IMR-90 (cell line): Measurements from ENCODE around the gene ZNF574. TPM values are rescaled to one million over a fixed set of nuclear protein-coding genes. Genes with fewer than 3 reads are reported as not detected.

ENCODE experiments used
- ATAC-seq: fragments of 200-7000 bp; cut with Tn5 transposase; 2 replicates; pipeline ENCODE4 v1.9.1; 2020; ENCODE audit warnings: low read depth, mild to moderate bottlenecking, moderate library complexity
- BruUV-seq: library from RNA; stranded (reverse); fragments of 400-500 nt; replicated peaks from 2 replicates; lab custom pipeline; 2021; lab: Mats Ljungman, UMichigan
- CTCF ChIA-PET: fragments of 300-600 bp; formaldehyde crosslinking; extraction: SDS; loops from one replicate; lab custom pipeline; 2021; ENCODE audit warnings: antibody characterized with exemption; lab: Yijun Ruan, JAX
- POLR2A ChIA-PET: fragments of 300-600 bp; sonication (Branson Sonifier 250); formaldehyde crosslinking; loops from one replicate; lab custom pipeline; 2022; ENCODE audit warnings: antibody characterized with exemption; ENCODE audit not compliant: unreplicated experiment; lab: Charles Lee
- DNase-seq: peaks from one replicate; pipeline ENCODE4 v3.0.0; 2013
- H2AFZ ChIP-seq: replicated peaks from 2 replicates; pipeline ENCODE3; 2013; ENCODE audit warnings: low read length, mild to moderate bottlenecking; ENCODE audit not compliant: poor library complexity
- H2AK5ac ChIP-seq: 2 replicates; pipeline ENCODE4 v1.6.1; 2013; ENCODE audit warnings: low read depth, low read length, inconsistent platforms
- H2AK9ac ChIP-seq: replicated peaks from 2 replicates; pipeline ENCODE3; 2013; ENCODE audit warnings: mild to moderate bottlenecking, low read depth, low read length, moderate library complexity; ENCODE audit not compliant: poor library complexity
- H2BK120ac ChIP-seq: 2 replicates; pipeline ENCODE4 v1.6.1; 2013; ENCODE audit warnings: low read depth, low read length, inconsistent platforms
- H2BK15ac ChIP-seq: 3 replicates; pipeline ENCODE4 v1.6.1; 2013; ENCODE audit warnings: low read depth, low read length, inconsistent platforms
- H2BK20ac ChIP-seq: 2 replicates; pipeline ENCODE4 v1.6.1; 2013; ENCODE audit warnings: low read depth, mild to moderate bottlenecking, inconsistent platforms, low read length, moderate library complexity
- H2BK5ac ChIP-seq: 2 replicates; pipeline ENCODE4 v1.6.1; 2013; ENCODE audit warnings: mild to moderate bottlenecking, low read depth, low read length, inconsistent platforms; ENCODE audit not compliant: poor library complexity, severe bottlenecking
- H3K14ac ChIP-seq: replicated peaks from 2 replicates; pipeline ENCODE4 v1.6.1; 2013; ENCODE audit warnings: low read depth, low read length, inconsistent platforms
- H3K18ac ChIP-seq: 2 replicates; pipeline ENCODE4 v1.6.1; 2013; ENCODE audit warnings: low read depth, low read length, control low read depth
- H3K23ac ChIP-seq: 2 replicates; pipeline ENCODE4 v1.6.1; 2013; ENCODE audit warnings: low read depth, low read length, inconsistent platforms
- H3K27ac ChIP-seq: 2 replicates; pipeline ENCODE4 v1.5.1; 2013; ENCODE audit warnings: mild to moderate bottlenecking, control low read depth, low read length; ENCODE audit not compliant: insufficient read depth
- H3K27me3 ChIP-seq: 2 replicates; pipeline ENCODE4 v1.6.1; 2013; ENCODE audit warnings: low read length; ENCODE audit not compliant: control insufficient read depth, insufficient read depth
- H3K36me3 ChIP-seq: 2 replicates; pipeline ENCODE4 v1.6.1; 2013; ENCODE audit warnings: low read length, mixed read lengths; ENCODE audit not compliant: control insufficient read depth, insufficient read depth
- H3K4ac ChIP-seq: 2 replicates; pipeline ENCODE4 v1.6.1; 2013; ENCODE audit warnings: low read depth, low read length, inconsistent platforms
- H3K4me1 ChIP-seq: 2 replicates; pipeline ENCODE4 v1.6.1; 2013; ENCODE audit warnings: low read length, mixed read lengths; ENCODE audit not compliant: control insufficient read depth, insufficient read depth
- H3K4me2 ChIP-seq: 2 replicates; pipeline ENCODE4 v1.6.1; 2013; ENCODE audit warnings: low read depth, mild to moderate bottlenecking, control low read depth, low read length, moderate library complexity
- H3K4me3 ChIP-seq: 2 replicates; pipeline ENCODE4 v1.5.1; 2013; ENCODE audit warnings: low read depth, mild to moderate bottlenecking, control low read depth, low read length, moderate library complexity; ENCODE audit not compliant: insufficient read depth
- H3K56ac ChIP-seq: 2 replicates; pipeline ENCODE4 v1.6.1; 2013; ENCODE audit warnings: low read length, inconsistent platforms; ENCODE audit not compliant: insufficient read depth; ENCODE audit errors: extremely low read depth
- H3K79me1 ChIP-seq, 2 experiments: 2 replicates each; pipeline ENCODE4 v1.6.1; 2013; ENCODE audit warnings: low read length in 2 of 2, inconsistent platforms in 1 of 2, low read depth in 1 of 2
- H3K9ac ChIP-seq: 2 replicates; pipeline ENCODE4 v1.6.1; 2013; ENCODE audit warnings: low read depth, low read length, control low read depth
- H3K9me1 ChIP-seq: 2 replicates; pipeline ENCODE4 v1.6.1; 2013; ENCODE audit warnings: low read length, inconsistent platforms; ENCODE audit not compliant: insufficient read depth
- H3K9me3 ChIP-seq: 2 replicates; pipeline ENCODE4 v1.6.1; 2013; ENCODE audit warnings: low read length; ENCODE audit not compliant: control insufficient read depth, insufficient read depth
- H4K20me1 ChIP-seq: 2 replicates; pipeline ENCODE4 v1.6.1; 2013; ENCODE audit warnings: low read length, inconsistent platforms; ENCODE audit not compliant: insufficient read depth
- H4K5ac ChIP-seq: 2 replicates; pipeline ENCODE4 v1.6.1; 2013; ENCODE audit warnings: mild to moderate bottlenecking, low read depth, low read length, control low read depth
- H4K8ac ChIP-seq, 2 experiments: 2 replicates each; pipeline ENCODE4 v1.6.1; 2013; ENCODE audit warnings: low read depth in 2 of 2, low read length in 2 of 2, control low read depth in 1 of 2, inconsistent platforms in 1 of 2
- H4K91ac ChIP-seq: 2 replicates; pipeline ENCODE4 v1.6.1; 2013; ENCODE audit warnings: low read depth, low read length, inconsistent platforms; ENCODE audit not compliant: insufficient read depth
- CHD1 ChIP-seq: IDR thresholded peaks from 2 replicates; pipeline ENCODE4 v1.6.1; 2012; ENCODE audit warnings: low read depth, low read length, improper control_type of control experiment
- CTCF ChIP-seq: conservative IDR thresholded peaks from 2 replicates; pipeline ENCODE4 v1.5.1; 2012; ENCODE audit warnings: mild to moderate bottlenecking, low read depth, low read length, improper control_type of control experiment
- ELK1 ChIP-seq: fragments of 150-350 bp; IDR thresholded peaks from 2 replicates; pipeline ENCODE4 v1.6.1; 2016; ENCODE audit warnings: low read depth, mild to moderate bottlenecking, low read length, moderate library complexity, borderline replicate concordance
- FOS ChIP-seq: fragments of 150-350 bp; IDR thresholded peaks from 2 replicates; pipeline ENCODE4 v1.6.1; 2016; ENCODE audit warnings: low read depth, low read length
- MAFK ChIP-seq: IDR thresholded peaks from 2 replicates; pipeline ENCODE4 v1.6.1; 2012; ENCODE audit warnings: low read depth, low read length, improper control_type of control experiment
- MAZ ChIP-seq: IDR thresholded peaks from 2 replicates; pipeline ENCODE4 v1.6.1; 2012; ENCODE audit warnings: low read depth, mild to moderate bottlenecking, low read length, improper control_type of control experiment, moderate library complexity, borderline replicate concordance
- NFE2L2 ChIP-seq: fragments of 150-350 bp; IDR thresholded peaks from 2 replicates; pipeline ENCODE4 v1.6.1; 2016; ENCODE audit warnings: low read depth, mild to moderate bottlenecking, low read length
- POLR2A ChIP-seq: IDR thresholded peaks from 2 replicates; pipeline ENCODE4 v1.6.1; 2012; ENCODE audit warnings: mild to moderate bottlenecking, low read depth, low read length
- RAD21 ChIP-seq: IDR thresholded peaks from 2 replicates; pipeline ENCODE4 v1.6.1; 2012; ENCODE audit warnings: low read length, improper control_type of control experiment
- RCOR1 ChIP-seq: IDR thresholded peaks from 2 replicates; pipeline ENCODE4 v1.6.1; 2012; ENCODE audit warnings: mild to moderate bottlenecking, low read length, improper control_type of control experiment; ENCODE audit not compliant: insufficient replicate concordance
- RFX5 ChIP-seq: IDR thresholded peaks from 2 replicates; pipeline ENCODE4 v1.8.0; 2012; ENCODE audit warnings: low read depth, mild to moderate bottlenecking, low read length, moderate library complexity
- USF2 ChIP-seq: fragments of 150-350 bp; IDR thresholded peaks from 2 replicates; pipeline ENCODE4 v1.6.1; 2017; ENCODE audit warnings: mild to moderate bottlenecking, antibody characterized with exemption, low read length, low read depth
- WGBS, 2 experiments: methylation state at CpG; one replicate each; pipeline versions ENCODE4 v1.1.5 to v1.1.7; 2013; ENCODE audit warnings: missing lambda C conversion rate in 2 of 2; ENCODE audit not compliant: insufficient read length in 1 of 2; ENCODE audit errors: extremely low coverage in 2 of 2; 5-methylcytosine and 5-hydroxymethylcytosine counted together
- dilution Hi-C: fragments of 300-500 bp; cut with HindIII; formaldehyde crosslinking; loops from one replicate; pipeline ENCODE4 v1.14.3; 2018; ENCODE audit warnings: low sequenced_read_pairs; ENCODE audit not compliant: unreplicated experiment
- in situ Hi-C: fragments of 300-500 bp; cut with MboI; formaldehyde crosslinking; loops from 3 replicates; pipeline ENCODE4 v1.14.3; 2019; ENCODE audit warnings: low sequenced_read_pairs, inconsistent platforms, mixed read lengths
- intact Hi-C: fragments of 100-400 bp; cut with micrococcal nuclease; formaldehyde crosslinking; loops from 2 replicates; pipeline ENCODE4 v1.10.0; 2022
- polyA plus RNA-seq, 3 experiments: library from polyadenylated mRNA; depleted of rRNA; stranded (reverse); fragments of >200 nt; gene quantifications; 2 replicates each; pipeline ENCODE4 v1.2.3, GENCODE V29; 2012; ENCODE audit warnings: low replicate concordance in 1 of 3
- total RNA-seq: library from RNA; depleted of rRNA; stranded (reverse); fragments of >200 nt; gene quantifications from 2 replicates; pipeline ENCODE4 v1.2.3, GENCODE V29; 2012

ZNF574 gene
- total and polyA plus RNA-seq, 2 of the 4 experiments (the other 2 are of a cell fraction), result 8.1 to 14.1 TPM

GRCh38 chr19:42037649-42038048, 38.3 kb upstream of the ZNF574 start:
- Histone ChIP-seq H4K20me1 (no peaks in the 10 kb centered on the region), H2AFZ (peak overlapping the region; percentile 23), H3K9me1 (no peaks in the 10 kb centered on the region), H4K91ac (no peak overlapping the region), H3K4ac (no peak overlapping the region), H3K36me3 (no peaks in the 10 kb centered on the region), H3K4me3 (no peak overlapping the region), H3K4me2 (no peak overlapping the region), H2BK120ac (no peak overlapping the region), H3K27ac (no peak overlapping the region), H3K4me1 (no peaks in the 10 kb centered on the region), H2AK9ac (no peak overlapping the region), H3K79me1 (no peaks in the 10 kb centered on the region), H4K8ac (no peak overlapping the region), H2BK20ac (no peak overlapping the region), H3K9ac (no peak overlapping the region), H3K56ac (no peak overlapping the region), H3K27me3 (peaks cover 22% of the 10 kb centered on the region), H3K23ac (no peak overlapping the region), H2BK5ac (no peak overlapping the region), H2BK15ac (no peak overlapping the region), H2AK5ac (no peak overlapping the region), H3K14ac (no peak overlapping the region), H3K18ac (no peak overlapping the region), H4K5ac (no peak overlapping the region), H3K9me3 (no peaks in the 10 kb centered on the region)
- ATAC-seq (no peak), DNase-seq (no peak)
- intact Hi-C loops, result loop anchor here (10.0 kb wide), 1 partner anchor 153 kb away; the partner anchor contains the start of gene ARHGEF1
- in situ Hi-C loops, result no loop called here
- dilution Hi-C loops, result no loop called here
- WGBS, 2 experiments, result 60% methylated on average over 3 of the region's 5 CpGs; no CpG with 5 or more reads in 1 of the 2 experiments
- ChIA-PET POLR2A (no interaction called here), CTCF (no interaction called here)
- no peak for TF ChIP-seq RAD21
- no peak for TF ChIP-seq ELK1
- no peak for TF ChIP-seq MAZ
- no peak for TF ChIP-seq MAFK
- TF ChIP-seq FOS, result no peak
- no peak for TF ChIP-seq RFX5
- TF ChIP-seq NFE2L2, result no peak
- TF ChIP-seq CTCF, result no peak
- no peak for TF ChIP-seq POLR2A
- no peak for TF ChIP-seq RCOR1
- no peak for TF ChIP-seq USF2
- no peak for TF ChIP-seq CHD1
- no TSS peak for BruUV-seq
